ENCODE measurements around the gene PAM.

PAM gene

GRCh38 chr5:102922799-102923477 is 167.8 kb downstream of the PAM start:
- TF ChIP-seq POLR2AphosphoS5 (IDR thresholded peaks at IDR 0.05; ENCODE audit: low read depth, low read length) (no peak), SIN3A (IDR thresholded peaks at IDR 0.05; ENCODE audit: borderline replicate concordance, insufficient read depth, low read length) (no peak), REST (IDR thresholded peaks at IDR 0.05; ENCODE audit: insufficient read depth in 1 of 2, low read depth in 2 of 2, low read length in 2 of 2) (no peak), FOXP2 (optimal IDR thresholded peaks at IDR 0.05; ENCODE audit: borderline replicate concordance, extremely low read depth, extremely low read length, insufficient read depth) (no peak), TAF1 (IDR thresholded peaks at IDR 0.05; ENCODE audit: borderline replicate concordance, insufficient read depth, low read length) (no peak)

GRCh38 chr5:102924963-102925362 is 169.9 kb downstream of the PAM start:
- TF ChIP-seq REST (IDR thresholded peaks at IDR 0.05; ENCODE audit: insufficient read depth in 1 of 2, low read depth in 2 of 2, low read length in 2 of 2) (no peak), FOXP2 (optimal IDR thresholded peaks at IDR 0.05; ENCODE audit: borderline replicate concordance, extremely low read depth, extremely low read length, insufficient read depth) (no peak), POLR2AphosphoS5 (IDR thresholded peaks at IDR 0.05; ENCODE audit: low read depth, low read length) (no peak), TAF1 (IDR thresholded peaks at IDR 0.05; ENCODE audit: borderline replicate concordance, insufficient read depth, low read length) (no peak), SIN3A (IDR thresholded peaks at IDR 0.05; ENCODE audit: borderline replicate concordance, insufficient read depth, low read length) (no peak)

DNA sequence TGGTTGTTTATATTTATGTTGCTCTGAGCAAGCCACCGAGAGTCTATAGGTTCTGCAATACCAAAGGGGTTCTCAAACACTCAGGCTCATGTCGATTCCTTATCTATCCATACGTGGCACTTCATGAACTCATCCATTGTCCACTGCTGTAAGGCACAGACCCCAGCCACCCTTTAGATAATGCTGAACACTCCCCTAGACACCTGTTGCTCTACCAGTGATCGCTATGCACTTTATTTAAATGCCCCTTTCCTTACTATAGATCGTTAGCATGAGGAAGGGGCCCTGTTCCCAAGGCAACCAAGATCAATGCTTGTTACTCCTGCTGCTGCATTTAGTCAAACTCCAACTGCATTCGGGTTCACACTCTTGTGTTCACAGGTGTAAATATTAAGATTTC is 171.9 kb downstream of the PAM start:
- TF ChIP-seq TAF1 (IDR thresholded peaks at IDR 0.05; ENCODE audit: borderline replicate concordance, insufficient read depth, low read length) (no peak), FOXP2 (optimal IDR thresholded peaks at IDR 0.05; ENCODE audit: borderline replicate concordance, extremely low read depth, extremely low read length, insufficient read depth) (no peak), SIN3A (IDR thresholded peaks at IDR 0.05; ENCODE audit: borderline replicate concordance, insufficient read depth, low read length) (no peak), POLR2AphosphoS5 (IDR thresholded peaks at IDR 0.05; ENCODE audit: low read depth, low read length) (no peak), REST (IDR thresholded peaks at IDR 0.05; ENCODE audit: insufficient read depth in 1 of 2, low read depth in 2 of 2, low read length in 2 of 2) (no peak)

DNA sequence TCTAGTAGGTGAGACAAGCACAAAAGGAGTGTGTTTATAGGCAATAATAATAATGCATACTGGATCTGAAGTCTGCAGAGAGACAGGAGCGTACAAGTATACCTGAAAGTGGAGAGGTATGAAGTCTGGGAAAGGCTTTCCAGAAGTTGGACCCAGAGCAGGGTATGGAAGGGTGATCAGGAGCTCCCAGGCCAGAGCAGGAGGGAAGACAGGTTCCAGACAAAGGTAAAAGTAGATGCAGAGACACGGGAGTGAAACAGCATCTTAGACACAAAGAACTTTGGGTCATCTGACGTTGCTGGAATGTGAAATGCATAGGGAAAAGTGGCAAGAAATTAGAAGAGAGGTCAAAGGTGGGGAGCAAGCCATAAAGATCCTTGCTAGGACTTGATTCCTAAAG is 175.1 kb downstream of the PAM start:
- TF ChIP-seq POLR2AphosphoS5 (IDR thresholded peaks at IDR 0.05; ENCODE audit: low read depth, low read length) (no peak), FOXP2 (optimal IDR thresholded peaks at IDR 0.05; ENCODE audit: borderline replicate concordance, extremely low read depth, extremely low read length, insufficient read depth) (no peak), SIN3A (IDR thresholded peaks at IDR 0.05; ENCODE audit: borderline replicate concordance, insufficient read depth, low read length) (no peak), REST (IDR thresholded peaks at IDR 0.05; ENCODE audit: insufficient read depth in 1 of 2, low read depth in 2 of 2, low read length in 2 of 2) (no peak), TAF1 (IDR thresholded peaks at IDR 0.05; ENCODE audit: borderline replicate concordance, insufficient read depth, low read length) (no peak)

Measured in PFSK-1 (cell line).